ENCODE data around the gene GPR89A. TPM values are rescaled to one million over a fixed set of nuclear protein-coding genes. Genes with fewer than 3 reads are reported as not detected.

The GPR89A gene
- total and polyA plus RNA-seq, 2 of the 8 experiments (the other 6 are each of a cell fraction or from before 2014, with no cell fraction given): 26.8 to 46.6 TPM

- Histone ChIP-seq H3K9me3 (ENCODE audit: insufficient read depth in 2 of 2, low read depth in 1 of 2, low read length in 1 of 2) (no peaks in the 10 kb centered on the region), H2AK5ac (ENCODE audit: low read depth, low read length) (no peak overlapping the region), H3K27me3 (replicated peaks in 1 of 4; ENCODE audit: control insufficient read depth in 3 of 4, extremely low read depth in 1 of 4, insufficient read depth in 3 of 4, low read length in 3 of 4) (no peaks in the 10 kb centered on the region), H3K23me2 (ENCODE audit: low read depth, low read length) (no peaks in the 10 kb centered on the region), H4K91ac (replicated peaks; ENCODE audit: insufficient read length, low read length) (no peak overlapping the region), H4K5ac (ENCODE audit: insufficient read length, low read depth, low read length) (no peak overlapping the region), H3K9ac (replicated peaks in 1 of 4; ENCODE audit: extremely low read depth in 1 of 4, low read depth in 3 of 4, low read length in 3 of 4) (no peak overlapping the region), H3K4me1 (replicated peaks in 1 of 4; ENCODE audit: control insufficient read depth in 3 of 4, insufficient read depth in 4 of 4, low read length in 3 of 4) (peaks cover 0 to 3% (median under 1%) of the 10 kb centered on the region in 4 experiments; a peak in 2 of 7 replicates), H4K20me1 (replicated peaks in 1 of 2; ENCODE audit: control insufficient read depth in 1 of 2, insufficient read depth in 2 of 2, low read length in 2 of 2) (no peaks in the 10 kb centered on the region), H3K79me2 (ENCODE audit: control insufficient read depth in 1 of 2, insufficient read depth in 2 of 2, low read length in 2 of 2) (no peaks in the 10 kb centered on the region), H2BK20ac (ENCODE audit: low read length) (no peak overlapping the region), H2AFZ (ENCODE audit: low read length) (no peak overlapping the region), H3K36me3 (ENCODE audit: control insufficient read depth in 2 of 4, insufficient read depth in 4 of 4, low read length in 3 of 4) (no peaks in the 10 kb centered on the region), H3K14ac (ENCODE audit: insufficient read length) (no peak overlapping the region), H3K27ac (ENCODE audit: low read depth, low read length) (no peak overlapping the region), H3K56ac (replicated peaks; ENCODE audit: insufficient read length, low read depth, low read length) (no peak overlapping the region), H2BK5ac (ENCODE audit: low read depth, low read length) (no peak overlapping the region), H3K18ac (ENCODE audit: extremely low read depth, low read length) (no peak overlapping the region), H3K4me2 (ENCODE audit: insufficient read depth in 1 of 2, low read depth in 2 of 2, low read length in 2 of 2) (no peak overlapping the region), H2BK12ac (ENCODE audit: low read depth, low read length) (no peak overlapping the region), H3K79me1 (ENCODE audit: low read depth, low read length) (no peaks in the 10 kb centered on the region), H3K4me3 (ENCODE audit: extremely low read depth in 1 of 4, insufficient read depth in 2 of 4, low read depth in 3 of 4, low read length in 4 of 4) (no peak overlapping the region), H2BK15ac (ENCODE audit: low read length) (no peak overlapping the region), H4K8ac (ENCODE audit: extremely low read depth, insufficient read depth, low read length) (no peak overlapping the region), H2BK120ac (replicated peaks; ENCODE audit: low read depth, low read length) (no peak overlapping the region), H3K4ac (replicated peaks; ENCODE audit: insufficient read length, low read depth, low read length) (no peak overlapping the region), H3K23ac (ENCODE audit: insufficient read length) (no peak overlapping the region)
- CTCF ChIA-PET (ENCODE audit: partially characterized antibody): interaction anchor here (0.9 to 1.3 kb wide), 2 partner anchors 29 to 155 kb away, joined by 4 to 6 read pairs; partner anchors contain the start of gene NUDT17
- 92% methylated on average over 5 of the region's 5 CpGs; no CpG with 5 or more reads in 1 of the 2 experiments for WGBS, 2 experiments (ENCODE audit: extremely low coverage in 1 of 2, insufficient coverage in 1 of 2, insufficient read length in 1 of 2, insufficient replicate concordance in 2 of 2, low coverage in 1 of 2, low lambda C conversion rate in 2 of 2, missing lambda C conversion rate in 1 of 2)
- FAIRE-seq: no peak
- TF ChIP-seq RXRA (IDR thresholded peaks at IDR 0.05; ENCODE audit: insufficient read depth, low read depth, low read length): no peak
- 0 out of 2 replicates have a peak, but pooled peaks have one; percentile 19 for TF ChIP-seq CEBPB (IDR thresholded peaks at IDR 0.05; ENCODE audit: low read depth, low read length)
- no peak for DNase-seq (ENCODE audit: low read depth in 1 of 2, low spot score in 2 of 2)
- POLR2A ChIA-PET (ENCODE audit: partially characterized antibody): interaction anchor here (0.6 kb wide), 1 partner anchor 1588 kb away, joined by 3 read pairs; no protein-coding TSS in a partner anchor
These were observed 83.1 kb downstream of the GPR89A start for GRCh38 chr1:145690587-145691558.

Data from H1 (cell line).